Measurements from ENCODE around the gene TUBB4B.

Gene TUBB4B

DNA sequence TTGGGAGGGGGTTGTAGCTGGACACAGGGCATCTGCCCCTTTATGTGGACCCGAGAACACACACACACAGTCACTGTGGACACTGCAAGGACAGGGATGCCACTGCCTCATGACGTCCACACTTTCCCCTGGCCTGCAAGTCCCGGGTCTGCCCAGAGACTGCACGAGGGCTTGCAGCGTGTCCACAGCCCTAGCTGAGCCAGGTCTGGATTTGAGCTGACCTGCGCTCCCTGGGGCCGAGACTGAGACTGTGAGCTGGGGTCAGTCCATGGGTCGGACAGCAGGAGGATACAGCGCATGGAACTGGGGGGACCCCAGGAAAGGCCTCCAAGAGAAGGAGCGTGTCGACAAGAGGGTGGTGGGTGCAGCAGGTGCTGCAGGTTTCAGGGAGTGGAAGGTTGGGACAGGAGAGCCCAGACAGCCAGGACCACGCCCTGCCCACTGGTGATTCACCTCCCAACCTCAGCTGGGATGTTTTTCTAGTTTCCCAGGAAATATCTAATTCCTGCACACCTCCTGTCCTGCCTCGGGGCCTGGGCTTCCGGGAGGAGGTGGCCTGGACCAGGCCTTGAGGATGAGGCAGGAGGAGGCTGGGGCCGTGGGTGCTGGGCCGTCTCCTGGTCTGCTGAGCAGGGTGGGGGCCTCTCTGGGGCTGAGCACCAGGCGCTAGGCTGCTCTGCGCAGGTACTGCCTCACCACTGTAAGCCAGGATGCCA is 14.6 kb upstream of the TUBB4B start:
- no peak for DNase-seq

DNA sequence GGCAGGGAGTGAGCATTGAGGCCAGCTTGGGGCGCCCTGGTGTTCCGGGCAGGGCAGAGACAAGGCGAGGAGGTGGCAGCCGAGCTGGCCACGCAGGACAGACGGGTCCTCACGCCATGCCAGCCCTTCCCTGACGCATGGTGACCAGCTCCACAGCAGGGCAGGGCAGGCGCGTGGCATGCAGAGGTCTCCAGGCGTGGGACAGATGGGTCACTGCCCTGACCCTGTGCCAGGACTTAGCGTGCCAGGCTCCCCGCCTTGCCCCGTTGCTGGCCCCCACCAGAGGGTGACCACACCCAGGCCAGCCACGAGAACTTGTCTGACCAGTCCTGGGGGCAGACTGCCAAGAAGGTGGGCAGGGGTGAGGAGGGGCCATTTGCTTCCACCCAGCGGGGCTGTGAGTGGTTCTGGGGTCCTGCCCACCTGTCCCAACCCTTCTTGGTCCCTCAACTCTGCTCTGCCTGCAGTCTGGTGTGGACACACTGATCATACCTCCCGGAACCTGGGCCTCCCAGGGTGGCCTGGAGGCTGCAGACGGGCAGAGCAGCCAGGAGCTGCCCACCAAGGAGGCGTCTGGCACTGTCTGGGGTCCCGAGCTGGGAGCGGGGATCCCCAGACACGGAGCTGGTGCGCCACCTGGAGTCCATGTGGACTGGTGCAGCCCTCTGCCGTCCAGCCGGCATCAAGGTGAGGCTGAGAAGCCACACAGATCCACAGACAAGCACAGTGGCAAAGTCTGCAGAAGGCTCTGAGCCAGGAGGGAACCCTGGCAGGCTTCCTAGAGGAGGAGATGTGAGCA is 13.8 kb upstream of the TUBB4B start, which contains the start of gene RNF224:
Gene RNF224 (plus strand): TSS at position 449 of the 799 bp plus-strand sequence. CDS start 834 bp downstream, outside the sequence.
- DNase-seq, result peak; percentile 79

DNA sequence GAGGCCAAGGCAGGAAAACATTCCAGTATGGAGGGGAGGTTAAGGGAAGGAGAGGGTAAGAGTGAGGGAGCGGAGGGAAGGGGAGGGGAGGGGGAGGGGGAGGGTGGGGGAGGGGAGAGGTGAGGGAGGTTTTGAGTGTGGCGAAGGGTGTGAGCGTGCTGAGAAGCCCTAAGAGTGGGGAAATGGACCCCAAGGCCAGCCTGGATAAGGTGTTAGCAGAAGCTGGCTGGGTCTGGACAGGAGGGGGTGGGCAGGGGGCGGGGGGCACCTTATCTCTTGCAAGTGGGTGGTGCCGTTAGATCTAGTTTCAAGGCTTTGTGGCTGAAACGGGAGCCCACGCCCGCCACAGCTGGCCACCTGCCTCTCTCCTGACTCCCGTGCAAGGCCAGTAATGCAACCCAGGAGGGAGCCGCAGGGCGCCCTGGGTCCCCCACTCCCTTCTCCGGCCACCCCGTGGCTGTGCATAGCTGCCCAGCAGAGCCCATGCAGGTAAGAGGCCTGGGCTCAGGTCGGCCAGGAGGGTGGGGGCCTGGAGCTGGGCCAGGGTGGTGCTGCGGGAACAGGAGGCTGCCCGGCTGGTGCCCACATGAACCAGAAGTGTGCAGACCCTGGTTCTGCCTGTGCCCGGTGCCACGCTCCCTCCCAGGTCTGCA is 13.1 kb upstream of the TUBB4B start:
- no peak for DNase-seq

DNA sequence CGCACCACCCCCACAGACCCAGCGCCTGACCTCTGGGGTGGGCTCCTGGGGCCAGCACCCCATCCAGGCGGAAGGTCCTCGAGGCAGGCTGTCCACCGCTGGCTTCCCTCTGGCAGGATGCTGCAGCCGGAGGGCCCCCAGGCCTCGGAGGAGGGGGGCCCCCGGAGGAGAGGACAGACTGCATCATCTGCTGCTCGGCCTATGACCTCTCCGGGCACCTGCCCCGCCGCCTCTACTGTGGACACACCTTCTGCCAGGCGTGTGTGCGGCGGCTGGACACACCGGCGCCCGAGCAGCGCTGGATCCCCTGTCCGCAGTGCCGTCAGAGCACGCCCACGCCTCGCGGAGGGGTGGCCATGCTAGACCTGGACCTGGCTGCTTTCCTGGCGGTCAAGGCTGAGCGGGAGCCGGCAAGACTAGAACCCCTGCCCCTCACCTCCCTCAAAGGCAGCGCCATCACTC is 12.6 kb upstream of the TUBB4B start:
- DNase-seq, result no peak

DNA sequence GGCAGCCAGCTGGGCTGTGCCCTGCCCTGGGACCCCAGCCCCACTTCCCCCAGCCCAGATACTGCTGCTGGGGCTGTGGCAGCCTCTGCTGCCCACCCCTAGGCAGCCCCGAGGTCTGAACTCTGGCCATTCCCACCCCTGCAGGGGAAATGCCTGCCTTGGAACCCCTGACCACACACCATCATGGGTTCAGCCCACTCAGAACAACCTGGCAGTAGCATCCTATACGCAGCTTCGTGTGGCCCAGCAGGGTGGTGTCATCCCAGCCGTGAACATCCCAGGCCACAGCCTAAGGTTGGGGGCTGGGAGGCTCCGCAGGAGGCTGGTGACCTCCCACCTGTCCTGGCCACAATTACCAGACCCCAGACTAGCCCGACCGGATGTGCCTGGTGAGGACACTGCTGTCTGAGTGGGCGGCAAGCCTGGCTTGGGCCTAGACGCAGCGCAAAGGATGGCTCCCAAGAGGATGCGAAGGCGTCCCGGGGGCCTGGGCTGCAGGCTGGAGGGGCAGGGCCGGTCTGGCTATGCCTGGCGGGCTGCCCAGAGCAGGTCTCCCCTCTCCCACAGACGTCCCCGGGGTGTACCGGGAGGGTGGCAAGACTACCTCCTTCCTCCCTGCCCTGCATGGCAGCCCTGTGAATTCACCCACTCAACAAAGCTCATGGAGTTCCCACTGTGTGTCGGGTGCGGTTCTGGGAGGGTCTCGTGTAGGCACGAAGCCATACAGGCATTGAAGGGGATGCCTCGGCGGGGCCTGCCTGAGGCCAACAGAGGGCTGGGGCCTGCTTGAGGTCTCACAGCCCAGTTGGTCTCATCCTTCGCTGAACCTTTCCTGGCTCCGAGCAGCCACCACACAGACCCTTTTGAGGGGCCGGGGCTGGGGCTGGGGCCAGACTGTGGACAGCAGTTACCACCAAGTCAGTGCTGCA is 11.9 kb upstream of the TUBB4B start:
- DNase-seq, result no peak

DNA sequence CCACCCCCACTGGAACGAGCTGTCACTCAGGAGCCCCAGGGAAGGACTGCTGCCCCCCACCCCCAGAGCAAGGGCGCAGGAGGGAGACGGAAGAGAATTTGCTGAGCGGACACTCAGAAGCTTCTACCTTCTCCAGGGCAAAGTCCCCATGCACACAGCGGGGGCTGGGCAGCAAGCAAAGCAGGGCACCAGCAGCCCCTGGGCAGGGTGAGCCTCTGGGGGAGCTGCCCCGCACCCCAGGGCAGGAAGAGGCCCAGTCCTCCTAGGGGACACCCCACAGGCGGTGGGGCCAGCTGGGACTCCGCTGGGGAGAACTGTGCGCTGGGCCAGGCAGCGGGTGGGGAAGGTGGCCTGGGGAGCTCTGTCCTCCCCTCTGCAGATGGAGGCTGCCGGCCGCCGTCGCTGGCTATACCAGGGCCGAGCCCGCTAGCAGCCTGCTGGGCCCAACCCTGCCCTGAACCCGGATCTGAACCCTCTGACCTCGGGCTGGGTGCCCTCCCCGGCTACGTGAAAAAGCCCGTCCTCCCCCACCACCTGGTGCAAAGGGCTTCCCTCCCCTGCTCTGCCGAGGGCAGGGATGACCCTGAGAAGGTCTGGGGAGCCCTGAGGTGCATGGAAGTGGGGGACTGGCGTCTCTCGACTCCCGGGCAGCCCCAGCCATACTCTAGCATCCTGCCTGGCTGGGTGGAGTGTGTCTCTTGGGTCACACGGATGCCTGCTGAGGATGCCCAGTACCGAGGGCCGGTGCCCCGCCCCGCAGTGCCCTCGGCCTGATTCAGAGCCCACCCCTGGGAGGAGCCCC is 11.0 kb upstream of the TUBB4B start:
- no peak for DNase-seq

DNA sequence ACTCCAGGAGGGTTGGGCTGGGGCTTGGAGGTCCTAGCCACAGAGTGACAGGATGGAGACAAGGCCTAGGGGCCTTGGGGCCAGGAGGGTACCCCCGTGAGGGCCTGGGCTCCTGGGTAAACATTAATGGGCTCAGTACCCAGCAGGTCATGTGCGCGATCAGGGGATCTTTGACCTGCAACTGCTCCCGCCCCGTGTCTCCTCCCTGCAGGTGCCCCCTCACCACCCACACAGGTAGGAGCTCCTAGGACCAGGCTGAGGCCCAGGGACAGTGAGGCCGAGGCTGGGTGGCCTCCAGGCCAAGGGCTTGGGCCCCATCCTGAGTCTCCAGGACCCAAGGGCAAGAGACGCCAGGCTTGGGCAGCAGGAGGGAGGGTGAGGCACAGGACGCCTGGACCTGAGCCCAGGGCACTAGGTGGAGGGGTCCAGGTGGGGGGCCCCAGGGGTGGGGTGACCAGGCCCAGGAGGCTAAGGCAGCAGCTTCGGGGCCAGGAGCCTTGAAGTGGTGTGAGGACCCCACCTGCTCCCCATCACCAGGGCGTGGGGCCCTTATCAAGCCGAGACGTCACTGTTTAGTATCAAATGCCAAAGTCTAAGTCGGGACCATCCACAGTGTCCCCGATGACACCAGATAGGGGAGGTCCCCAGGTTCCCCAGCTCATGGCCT is 10.2 kb upstream of the TUBB4B start, which contains the start of gene SLC34A3:
Gene SLC34A3 (plus strand): TSS at position 197 of the 667 bp plus-strand sequence. CDS start 802 bp downstream, outside the sequence.
- DNase-seq, result no peak

DNA sequence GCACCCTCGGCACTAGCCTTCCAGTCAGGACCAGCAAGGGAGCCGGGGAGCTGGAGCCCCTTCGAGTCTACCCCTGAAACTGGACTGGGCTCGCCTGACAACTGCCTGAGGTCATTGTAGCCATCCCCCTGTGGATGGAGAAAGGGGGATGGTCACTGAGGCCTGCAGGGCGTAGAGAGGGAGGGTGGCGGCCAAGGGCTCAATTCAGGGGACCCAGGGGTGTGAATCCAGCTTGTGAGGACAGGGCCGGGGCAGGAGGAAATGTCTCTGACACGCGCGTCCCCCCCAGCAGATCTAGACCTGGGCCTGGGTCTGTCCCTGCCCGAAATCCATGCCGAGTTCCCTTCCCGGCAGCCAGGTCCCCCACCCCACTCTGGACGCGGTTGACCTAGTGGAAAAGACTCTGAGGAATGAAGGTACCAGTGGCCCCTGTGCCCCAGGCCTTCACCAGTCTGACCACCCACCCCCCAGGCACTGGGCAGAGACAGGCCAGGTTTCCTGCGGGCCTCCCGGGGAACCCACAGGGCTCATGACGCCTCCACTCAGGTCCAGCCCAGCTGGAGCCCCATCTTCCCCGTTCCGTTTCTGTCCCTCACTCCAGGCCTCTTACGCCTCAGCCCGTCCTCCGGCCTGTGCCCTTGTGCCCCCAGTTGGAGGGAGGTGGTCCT is 9.6 kb upstream of the TUBB4B start:
- no peak for DNase-seq

DNA sequence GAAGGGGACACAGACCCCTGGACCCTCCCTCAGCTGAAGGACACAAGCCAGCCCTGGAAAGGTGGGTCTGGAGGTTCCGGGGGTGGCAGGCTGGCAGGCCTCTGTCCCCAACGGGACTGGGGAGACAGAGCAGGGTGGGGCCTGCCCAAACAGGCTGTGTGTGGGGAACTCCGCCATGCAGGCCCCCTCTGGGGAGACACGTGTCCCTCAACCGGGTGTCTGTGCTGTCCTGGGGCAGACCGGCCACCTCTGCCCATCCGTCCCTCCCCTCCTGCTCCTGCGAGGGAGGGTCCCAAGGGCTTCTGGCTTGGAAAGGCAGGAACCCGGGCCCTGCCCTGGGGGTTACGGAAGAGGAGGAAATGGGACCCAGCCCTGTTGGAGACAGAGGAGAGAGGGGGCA is 9.0 kb upstream of the TUBB4B start:
- DNase-seq, result no peak

DNA sequence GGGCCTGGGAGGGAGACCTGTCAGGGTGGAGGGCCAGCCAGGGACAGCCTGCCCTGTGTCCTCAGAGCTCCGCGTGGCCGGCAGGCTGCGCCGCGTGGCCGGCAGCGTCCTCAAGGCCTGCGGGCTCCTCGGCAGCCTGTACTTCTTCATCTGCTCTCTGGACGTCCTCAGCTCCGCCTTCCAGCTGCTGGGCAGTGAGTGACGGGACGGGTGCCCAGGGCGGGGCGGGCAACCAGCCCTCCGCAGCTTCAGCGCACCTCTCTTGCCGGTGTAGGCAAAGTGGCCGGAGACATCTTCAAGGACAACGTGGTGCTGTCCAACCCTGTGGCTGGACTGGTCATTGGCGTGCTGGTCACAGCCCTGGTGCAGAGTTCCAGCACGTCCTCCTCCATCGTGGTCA is 8.6 kb upstream of the TUBB4B start:
- no peak for DNase-seq

DNA sequence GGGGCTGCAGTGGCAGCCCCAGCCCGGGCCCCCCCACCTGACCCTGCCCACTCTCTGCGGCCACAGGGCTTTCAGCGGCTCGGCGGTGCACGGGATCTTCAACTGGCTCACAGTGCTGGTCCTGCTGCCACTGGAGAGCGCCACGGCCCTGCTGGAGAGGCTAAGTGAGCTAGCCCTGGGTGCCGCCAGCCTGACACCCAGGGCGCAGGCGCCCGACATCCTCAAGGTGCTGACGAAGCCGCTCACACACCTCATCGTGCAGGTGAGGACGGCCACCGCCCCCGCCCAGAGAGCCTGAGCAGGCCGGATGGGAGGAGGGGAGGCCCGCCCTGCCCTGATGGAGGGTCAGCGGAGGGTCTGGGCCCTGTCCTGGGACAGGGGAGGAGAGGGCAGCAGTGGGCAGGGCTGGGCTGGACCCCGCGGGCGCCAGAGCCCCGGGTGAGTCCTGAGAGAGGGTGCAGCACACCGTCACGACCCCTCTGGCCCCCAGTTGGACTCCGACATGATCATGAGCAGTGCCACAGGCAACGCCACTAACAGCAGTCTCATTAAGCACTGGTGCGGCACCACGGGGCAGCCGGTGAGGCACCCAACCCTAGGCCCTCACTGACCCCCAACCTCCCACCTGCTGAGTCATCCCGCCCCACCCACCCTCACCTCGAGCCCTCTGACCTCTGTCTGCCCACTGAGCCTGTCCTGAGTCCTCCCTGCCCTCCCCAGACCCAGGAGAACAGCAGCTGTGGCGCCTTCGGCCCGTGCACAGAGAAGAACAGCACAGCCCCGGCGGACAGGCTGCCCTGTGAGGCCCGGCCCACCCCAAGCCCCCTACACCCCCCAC is 7.7 kb upstream of the TUBB4B start:
- no peak for DNase-seq

DNA sequence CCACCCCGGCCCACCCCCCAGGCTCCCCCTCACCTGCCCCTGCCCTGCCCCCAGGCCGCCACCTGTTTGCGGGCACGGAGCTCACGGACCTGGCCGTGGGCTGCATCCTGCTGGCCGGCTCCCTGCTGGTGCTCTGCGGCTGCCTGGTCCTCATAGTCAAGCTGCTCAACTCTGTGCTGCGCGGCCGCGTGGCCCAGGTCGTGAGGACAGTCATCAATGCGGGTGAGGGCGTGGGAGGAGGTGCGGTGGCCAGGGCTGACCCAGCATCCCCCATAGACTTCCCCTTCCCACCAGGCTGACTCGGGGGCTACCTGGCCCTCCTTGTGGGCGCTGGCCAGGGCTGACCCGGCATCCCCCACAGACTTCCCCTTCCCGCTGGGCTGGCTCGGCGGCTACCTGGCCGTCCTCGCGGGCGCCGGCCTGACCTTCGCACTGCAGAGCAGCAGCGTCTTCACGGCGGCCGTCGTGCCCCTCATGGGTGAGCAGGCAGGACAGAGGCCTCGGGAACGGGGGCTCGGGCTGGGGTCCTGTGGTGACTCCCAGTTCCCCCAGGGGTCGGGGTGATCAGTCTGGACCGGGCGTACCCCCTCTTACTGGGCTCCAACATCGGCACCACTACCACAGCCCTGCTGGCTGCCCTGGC is 6.9 kb upstream of the TUBB4B start:
- DNase-seq, result no peak

DNA sequence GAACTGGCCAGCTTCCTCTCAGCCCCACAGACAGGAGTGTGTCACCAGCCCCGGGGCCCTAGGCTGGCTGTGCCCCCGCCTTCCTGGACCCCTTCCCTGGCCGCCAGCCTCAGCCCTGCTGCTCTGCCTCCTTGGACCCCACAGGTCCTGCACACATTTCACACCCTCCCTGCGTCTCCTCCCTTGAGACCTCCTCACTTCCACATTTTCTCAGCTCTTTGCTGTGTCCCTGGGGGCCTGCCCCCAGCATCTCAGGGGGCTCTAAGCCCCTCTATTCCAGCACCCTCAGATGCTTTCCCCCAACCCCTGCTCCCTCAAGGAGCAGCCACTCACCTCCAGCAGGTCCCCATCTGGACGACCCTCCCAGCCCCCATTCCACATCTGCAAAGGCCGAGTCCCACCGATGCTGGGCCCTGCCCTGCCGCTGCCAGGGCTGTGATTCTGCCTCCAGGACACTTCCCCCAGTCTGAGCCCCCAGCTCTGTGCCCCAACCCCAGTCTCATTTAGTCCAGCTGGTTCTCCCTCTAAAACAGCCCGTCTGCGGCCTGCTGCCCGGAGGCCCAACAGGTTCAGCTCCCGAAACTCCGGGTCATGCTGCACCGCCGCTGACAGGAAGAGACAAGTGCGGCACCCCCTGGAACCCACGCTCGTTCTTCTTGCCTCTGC is 6.2 kb upstream of the TUBB4B start:
- DNase-seq, result no peak

DNA sequence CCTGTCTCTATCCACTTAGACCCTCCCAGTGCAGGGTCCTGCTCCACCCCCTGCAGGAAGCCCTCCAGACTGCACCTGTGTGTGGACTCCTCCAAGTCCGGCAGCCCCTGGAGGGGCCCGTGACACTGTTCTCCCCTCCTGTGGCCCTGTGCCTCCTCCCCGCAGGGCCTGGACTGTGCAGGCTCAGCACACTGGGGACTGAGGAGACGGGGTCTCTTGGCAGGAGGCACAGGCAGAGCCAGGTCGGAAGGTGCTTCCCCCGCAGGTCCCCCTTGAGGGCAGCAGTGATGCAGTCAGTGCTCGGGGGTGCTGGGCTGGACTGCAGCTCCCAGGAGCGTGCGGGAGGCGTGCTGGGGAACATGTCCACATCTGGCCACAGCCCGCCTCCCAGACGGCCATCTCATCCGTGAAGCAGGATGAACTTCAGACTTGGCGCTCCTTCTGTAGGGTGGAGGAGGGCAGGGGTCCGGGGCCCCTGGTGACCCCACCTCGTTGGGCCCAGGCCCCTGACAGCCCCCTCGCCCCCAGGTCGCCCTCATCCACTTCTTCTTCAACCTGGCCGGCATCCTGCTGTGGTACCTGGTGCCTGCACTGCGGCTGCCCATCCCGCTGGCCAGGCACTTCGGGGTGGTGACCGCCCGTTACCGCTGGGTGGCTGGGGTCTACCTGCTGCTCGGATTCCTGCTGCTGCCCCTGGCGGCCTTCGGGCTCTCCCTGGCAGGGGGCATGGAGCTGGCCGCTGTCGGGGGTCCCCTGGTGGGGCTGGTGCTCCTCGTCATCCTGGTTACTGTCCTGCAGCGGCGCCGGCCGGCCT is 5.5 kb upstream of the TUBB4B start:
- DNase-seq, result no peak

DNA sequence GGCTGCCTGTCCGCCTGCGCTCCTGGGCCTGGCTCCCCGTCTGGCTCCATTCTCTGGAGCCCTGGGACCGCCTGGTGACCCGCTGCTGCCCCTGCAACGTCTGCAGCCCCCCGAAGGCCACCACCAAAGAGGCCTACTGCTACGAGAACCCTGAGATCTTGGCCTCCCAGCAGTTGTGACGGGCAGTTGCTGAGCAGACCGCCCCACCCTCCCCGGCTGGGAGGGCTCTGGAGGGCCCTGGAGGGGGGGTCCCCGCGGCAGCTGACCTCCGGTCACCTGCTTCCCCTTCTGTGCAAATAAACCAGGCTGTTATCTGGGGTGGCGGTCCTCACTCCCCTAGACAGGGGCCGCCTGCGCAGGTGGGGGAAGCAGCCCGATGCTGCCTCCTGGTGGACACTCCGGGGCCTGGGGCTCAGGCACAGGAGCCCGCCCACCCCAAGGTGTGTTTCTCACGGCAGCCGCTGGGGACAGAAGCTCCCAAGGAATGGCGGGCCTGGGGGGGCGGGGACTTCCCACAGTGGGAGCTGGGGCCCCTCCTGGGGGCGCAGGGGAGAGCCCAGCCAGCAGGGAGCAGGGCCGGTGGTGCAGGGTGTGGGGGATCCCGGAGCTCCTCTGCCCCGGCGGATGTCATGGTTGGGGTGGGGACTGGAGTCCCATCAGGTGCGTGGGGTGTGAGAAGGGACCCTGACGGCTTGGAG is 4.7 kb upstream of the TUBB4B start:
- DNase-seq, result peak; percentile 90

DNA sequence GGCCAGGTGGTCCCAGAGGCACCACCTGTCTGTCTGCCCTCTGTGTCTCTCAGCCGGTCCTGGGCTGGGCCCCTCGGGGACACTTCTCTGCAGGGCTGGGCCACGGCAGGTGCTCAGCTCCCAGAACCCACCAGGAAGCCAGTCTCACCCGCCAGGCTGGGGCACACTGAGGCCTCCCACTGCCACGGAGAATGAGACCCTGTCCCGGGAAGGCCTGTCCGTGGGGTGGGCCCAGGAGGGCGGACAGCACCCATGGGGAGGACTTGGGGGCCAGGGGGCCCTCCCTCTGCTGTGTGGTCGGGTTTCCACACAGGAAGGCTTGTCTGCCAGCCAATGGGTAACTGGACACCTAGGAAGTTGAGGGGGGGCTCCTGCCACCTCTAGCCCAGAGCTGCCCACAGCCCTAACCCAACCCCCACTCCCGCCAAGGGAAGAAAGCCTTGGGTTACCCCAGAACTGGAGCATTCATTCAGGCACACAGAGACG is 4.1 kb upstream of the TUBB4B start:
- DNase-seq, result peak; percentile 51
